ENCODE measurements around the gene ADAMTS10. TPM values are rescaled to one million over a fixed set of nuclear protein-coding genes. Genes with fewer than 3 reads are reported as not detected.

Gene ADAMTS10
- total and polyA plus RNA-seq, 2 of the 8 experiments (the other 6 are each of a cell fraction or from before 2014, with no cell fraction given), result 6.9 to 17.4 TPM

DNA sequence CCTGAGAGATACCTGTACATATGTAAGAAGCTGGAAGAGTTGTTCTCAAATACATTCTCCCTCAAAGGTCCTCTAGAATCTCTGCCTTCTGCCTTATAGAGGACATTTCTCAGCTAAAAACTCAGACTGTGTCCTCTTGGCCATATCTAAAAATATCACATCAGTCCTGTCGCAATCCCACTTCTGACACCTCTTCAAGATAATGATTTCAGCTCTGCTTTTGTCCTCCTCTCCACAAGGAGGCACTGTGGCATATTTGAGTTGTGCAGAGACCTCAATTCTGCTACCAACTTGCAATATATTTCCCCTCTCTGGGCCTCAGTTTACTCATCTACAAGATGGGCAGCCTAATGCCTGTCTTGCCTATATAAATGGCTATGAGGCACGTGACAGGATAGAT, 16.6 kb downstream of the ADAMTS10 start (continued):
- TF ChIP-seq, protein P1, sequence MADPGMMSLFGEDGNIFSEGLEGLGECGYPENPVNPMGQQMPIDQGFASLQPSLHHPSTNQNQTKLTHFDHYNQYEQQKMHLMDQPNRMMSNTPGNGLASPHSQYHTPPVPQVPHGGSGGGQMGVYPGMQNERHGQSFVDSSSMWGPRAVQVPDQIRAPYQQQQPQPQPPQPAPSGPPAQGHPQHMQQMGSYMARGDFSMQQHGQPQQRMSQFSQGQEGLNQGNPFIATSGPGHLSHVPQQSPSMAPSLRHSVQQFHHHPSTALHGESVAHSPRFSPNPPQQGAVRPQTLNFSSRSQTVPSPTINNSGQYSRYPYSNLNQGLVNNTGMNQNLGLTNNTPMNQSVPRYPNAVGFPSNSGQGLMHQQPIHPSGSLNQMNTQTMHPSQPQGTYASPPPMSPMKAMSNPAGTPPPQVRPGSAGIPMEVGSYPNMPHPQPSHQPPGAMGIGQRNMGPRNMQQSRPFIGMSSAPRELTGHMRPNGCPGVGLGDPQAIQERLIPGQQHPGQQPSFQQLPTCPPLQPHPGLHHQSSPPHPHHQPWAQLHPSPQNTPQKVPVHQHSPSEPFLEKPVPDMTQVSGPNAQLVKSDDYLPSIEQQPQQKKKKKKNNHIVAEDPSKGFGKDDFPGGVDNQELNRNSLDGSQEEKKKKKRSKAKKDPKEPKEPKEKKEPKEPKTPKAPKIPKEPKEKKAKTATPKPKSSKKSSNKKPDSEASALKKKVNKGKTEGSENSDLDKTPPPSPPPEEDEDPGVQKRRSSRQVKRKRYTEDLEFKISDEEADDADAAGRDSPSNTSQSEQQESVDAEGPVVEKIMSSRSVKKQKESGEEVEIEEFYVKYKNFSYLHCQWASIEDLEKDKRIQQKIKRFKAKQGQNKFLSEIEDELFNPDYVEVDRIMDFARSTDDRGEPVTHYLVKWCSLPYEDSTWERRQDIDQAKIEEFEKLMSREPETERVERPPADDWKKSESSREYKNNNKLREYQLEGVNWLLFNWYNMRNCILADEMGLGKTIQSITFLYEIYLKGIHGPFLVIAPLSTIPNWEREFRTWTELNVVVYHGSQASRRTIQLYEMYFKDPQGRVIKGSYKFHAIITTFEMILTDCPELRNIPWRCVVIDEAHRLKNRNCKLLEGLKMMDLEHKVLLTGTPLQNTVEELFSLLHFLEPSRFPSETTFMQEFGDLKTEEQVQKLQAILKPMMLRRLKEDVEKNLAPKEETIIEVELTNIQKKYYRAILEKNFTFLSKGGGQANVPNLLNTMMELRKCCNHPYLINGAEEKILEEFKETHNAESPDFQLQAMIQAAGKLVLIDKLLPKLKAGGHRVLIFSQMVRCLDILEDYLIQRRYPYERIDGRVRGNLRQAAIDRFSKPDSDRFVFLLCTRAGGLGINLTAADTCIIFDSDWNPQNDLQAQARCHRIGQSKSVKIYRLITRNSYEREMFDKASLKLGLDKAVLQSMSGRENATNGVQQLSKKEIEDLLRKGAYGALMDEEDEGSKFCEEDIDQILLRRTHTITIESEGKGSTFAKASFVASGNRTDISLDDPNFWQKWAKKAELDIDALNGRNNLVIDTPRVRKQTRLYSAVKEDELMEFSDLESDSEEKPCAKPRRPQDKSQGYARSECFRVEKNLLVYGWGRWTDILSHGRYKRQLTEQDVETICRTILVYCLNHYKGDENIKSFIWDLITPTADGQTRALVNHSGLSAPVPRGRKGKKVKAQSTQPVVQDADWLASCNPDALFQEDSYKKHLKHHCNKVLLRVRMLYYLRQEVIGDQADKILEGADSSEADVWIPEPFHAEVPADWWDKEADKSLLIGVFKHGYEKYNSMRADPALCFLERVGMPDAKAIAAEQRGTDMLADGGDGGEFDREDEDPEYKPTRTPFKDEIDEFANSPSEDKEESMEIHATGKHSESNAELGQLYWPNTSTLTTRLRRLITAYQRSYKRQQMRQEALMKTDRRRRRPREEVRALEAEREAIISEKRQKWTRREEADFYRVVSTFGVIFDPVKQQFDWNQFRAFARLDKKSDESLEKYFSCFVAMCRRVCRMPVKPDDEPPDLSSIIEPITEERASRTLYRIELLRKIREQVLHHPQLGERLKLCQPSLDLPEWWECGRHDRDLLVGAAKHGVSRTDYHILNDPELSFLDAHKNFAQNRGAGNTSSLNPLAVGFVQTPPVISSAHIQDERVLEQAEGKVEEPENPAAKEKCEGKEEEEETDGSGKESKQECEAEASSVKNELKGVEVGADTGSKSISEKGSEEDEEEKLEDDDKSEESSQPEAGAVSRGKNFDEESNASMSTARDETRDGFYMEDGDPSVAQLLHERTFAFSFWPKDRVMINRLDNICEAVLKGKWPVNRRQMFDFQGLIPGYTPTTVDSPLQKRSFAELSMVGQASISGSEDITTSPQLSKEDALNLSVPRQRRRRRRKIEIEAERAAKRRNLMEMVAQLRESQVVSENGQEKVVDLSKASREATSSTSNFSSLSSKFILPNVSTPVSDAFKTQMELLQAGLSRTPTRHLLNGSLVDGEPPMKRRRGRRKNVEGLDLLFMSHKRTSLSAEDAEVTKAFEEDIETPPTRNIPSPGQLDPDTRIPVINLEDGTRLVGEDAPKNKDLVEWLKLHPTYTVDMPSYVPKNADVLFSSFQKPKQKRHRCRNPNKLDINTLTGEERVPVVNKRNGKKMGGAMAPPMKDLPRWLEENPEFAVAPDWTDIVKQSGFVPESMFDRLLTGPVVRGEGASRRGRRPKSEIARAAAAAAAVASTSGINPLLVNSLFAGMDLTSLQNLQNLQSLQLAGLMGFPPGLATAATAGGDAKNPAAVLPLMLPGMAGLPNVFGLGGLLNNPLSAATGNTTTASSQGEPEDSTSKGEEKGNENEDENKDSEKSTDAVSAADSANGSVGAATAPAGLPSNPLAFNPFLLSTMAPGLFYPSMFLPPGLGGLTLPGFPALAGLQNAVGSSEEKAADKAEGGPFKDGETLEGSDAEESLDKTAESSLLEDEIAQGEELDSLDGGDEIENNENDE (IDR thresholded peaks at IDR 0.05; ENCODE audit: insufficient replicate concordance, low read length), result no peak
- no peak for TF ChIP-seq CHD1 (IDR thresholded peaks at IDR 0.05; ENCODE audit: low read depth, low read length)
- peak; percentile 60; the same call in 1 of the 2 replicates for TF ChIP-seq KDM1A (IDR thresholded peaks at IDR 0.05; ENCODE audit: borderline replicate concordance, low read length)
- no peak for TF ChIP-seq HDAC2 (IDR thresholded peaks at IDR 0.05; ENCODE audit: borderline replicate concordance in 1 of 2, low read depth in 2 of 2, low read length in 2 of 2)
- TF ChIP-seq CEBPB (IDR thresholded peaks at IDR 0.05; ENCODE audit: low read depth, low read length), result 0 out of 2 replicates have a peak, but pooled peaks have one; percentile 19
- peak in 1 of 2 experiments; percentile 23; a peak in 1 of 4 replicates for TF ChIP-seq RAD21 (IDR thresholded peaks at IDR 0.05 in 1 of 2, conservative IDR thresholded peaks at IDR 0.05 in 1 of 2; ENCODE audit: low read depth in 2 of 2, low read length in 2 of 2)
